HepG2 (cell line): ENCODE results near the gene E2F1. TPM values are rescaled to one million over a fixed set of nuclear protein-coding genes. Genes with fewer than 3 reads are reported as not detected.

ENCODE experiments used
- CEBPG ChIP-seq: IDR thresholded peaks from 2 replicates; pipeline ENCODE4 v1.6.1; 2016
- ETS1 ChIP-seq: sonication (generic); formaldehyde crosslinking; IDR thresholded peaks from 2 replicates; pipeline ENCODE4 v1.4.0; 2020; ENCODE audit warnings: missing genetic modification reagents
- HNF4A ChIP-seq: sonication (generic); formaldehyde crosslinking; IDR thresholded peaks from 2 replicates; pipeline ENCODE4 v1.4.0; 2020; ENCODE audit warnings: missing genetic modification reagents
- HNF4G ChIP-seq, 2 experiments: sonication (generic) in 1 of 2; formaldehyde crosslinking in 1 of 2; IDR thresholded peaks; 2 replicates each; pipeline versions ENCODE4 v1.4.0 to v1.6.1; 2011 to 2020; ENCODE audit warnings: borderline replicate concordance in 2 of 2, low read depth in 2 of 2, mild to moderate bottlenecking in 2 of 2, low read length in 1 of 2, missing genetic modification reagents in 1 of 2, moderate library complexity in 1 of 2
- NR1H2 ChIP-seq: sonication (generic); formaldehyde crosslinking; IDR thresholded peaks from 2 replicates; pipeline ENCODE4 v1.8.1; 2022; ENCODE audit warnings: low read depth, missing genetic modification reagents, borderline replicate concordance
- PCBP1 ChIP-seq: fragments of 200-400 bp; formaldehyde crosslinking; IDR thresholded peaks from 2 replicates; pipeline ENCODE4 v1.6.1; 2017; ENCODE audit warnings: mild to moderate bottlenecking, low read depth, low read length, borderline replicate concordance
- POGK ChIP-seq: sonication (generic); formaldehyde crosslinking; conservative IDR thresholded peaks from 2 replicates; pipeline ENCODE4 v1.8.0; 2022; ENCODE audit warnings: mild to moderate bottlenecking, moderate library complexity, missing genetic modification reagents
- SMAD1 ChIP-seq: sonication (generic); formaldehyde crosslinking; IDR thresholded peaks from 2 replicates; pipeline ENCODE4 v1.4.0; 2020; ENCODE audit warnings: missing genetic modification reagents, low read depth, mild to moderate bottlenecking, borderline replicate concordance
- SNAPC2 ChIP-seq: sonication (generic); formaldehyde crosslinking; IDR thresholded peaks from 2 replicates; pipeline ENCODE4 v1.8.1; 2022; ENCODE audit warnings: mild to moderate bottlenecking, missing genetic modification reagents
- TFDP2 ChIP-seq: sonication (generic); formaldehyde crosslinking; IDR thresholded peaks from 2 replicates; pipeline ENCODE4 v1.4.0; 2020; ENCODE audit warnings: missing genetic modification reagents
- TOE1 ChIP-seq: sonication (generic); formaldehyde crosslinking; IDR thresholded peaks from 2 replicates; pipeline ENCODE4 v1.4.0; 2020; ENCODE audit warnings: mild to moderate bottlenecking, missing genetic modification reagents
- YY1 ChIP-seq: IDR thresholded peaks from 2 replicates; pipeline ENCODE4 v1.6.1; 2011; ENCODE audit warnings: low read length, low read depth, moderate library complexity, mild to moderate bottlenecking; ENCODE audit not compliant: insufficient read depth, insufficient replicate concordance
- ZBTB25 ChIP-seq: IDR thresholded peaks from 2 replicates; pipeline ENCODE4 v1.6.1; 2018; ENCODE audit warnings: missing genetic modification reagents
- ZNF207 ChIP-seq: fragments of 450-650 bp; IDR thresholded peaks from 2 replicates; pipeline ENCODE4 v1.6.1; 2016; ENCODE audit warnings: antibody characterized with exemption, borderline replicate concordance
- ZNF333 ChIP-seq: sonication (generic); formaldehyde crosslinking; IDR thresholded peaks from 2 replicates; pipeline ENCODE4 v1.4.0; 2020; ENCODE audit warnings: mild to moderate bottlenecking, missing genetic modification reagents, borderline replicate concordance
- ZNF747 ChIP-seq: sonication (generic); formaldehyde crosslinking; IDR thresholded peaks from 2 replicates; pipeline ENCODE4 v1.8.1; 2023; ENCODE audit warnings: missing genetic modification reagents, mild to moderate bottlenecking, borderline replicate concordance
- polyA plus RNA-seq, 8 experiments: library from polyadenylated mRNA; depleted of rRNA in 3 of 8; stranded (reverse) in 7 of 8; unstranded in 1 of 8; fragments of >200 nt; fragmentation: Illumina TruSeq in 4 of 8; extraction: Trizol in 4 of 8; gene quantifications; 2 replicates each; pipeline versions ENCODE4 v1.2.1 to v1.2.3, GENCODE V29; 2011 to 2016; ENCODE audit warnings: low read depth in 4 of 8, missing spikeins in 1 of 8, mixed read lengths in 1 of 8; ENCODE audit not compliant: insufficient read depth in 1 of 8
- total RNA-seq, 5 experiments: library from RNA; depleted of rRNA; stranded (reverse); fragments of >200 nt; fragmentation: Illumina TruSeq; extraction: Trizol; gene quantifications; 2 replicates each; pipeline ENCODE4 v1.2.3, GENCODE V29; 2016; ENCODE audit warnings: low read depth in 1 of 5

Gene E2F1
- total and polyA plus RNA-seq, 2 of the 13 experiments (the other 11 are each of a cell fraction or from before 2014, with no cell fraction given) = 25.5 to 39.4 TPM

GRCh38 chr20:33731693-33732165 is 45.5 kb upstream of the E2F1 start, which contains the start of gene ZNF341 (continued):
- TF ChIP-seq ETS1 (CRISPR knock-in tag) (no peak; the same call in 1 of the 2 replicates), ZNF207 (no peak), ZBTB25 (CRISPR knock-in tag) (peak; percentile 98; the same call in 1 of the 2 replicates), SMAD1 (CRISPR knock-in tag) (peak; percentile 4; the same call in 1 of the 2 replicates), ZNF333 (no peak), NR1H2 (CRISPR knock-in tag) (no peak), HNF4G (IDR thresholded peaks at IDR 0.05; ENCODE audit: borderline replicate concordance, low read depth, low read length) (no peak), HNF4G (CRISPR knock-in tag; IDR thresholded peaks at IDR 0.05; ENCODE audit: borderline replicate concordance, low read depth) (no peak), YY1 (peak; percentile 96), TFDP2 (CRISPR knock-in tag) (peak; percentile 62; the same call in 1 of the 2 replicates), PCBP1 (no peak; the same call in 1 of the 2 replicates), TOE1 (no peak), SNAPC2 (CRISPR knock-in tag) (no peak; the same call in 1 of the 2 replicates), HNF4A (CRISPR knock-in tag) (no peak; the same call in 1 of the 2 replicates), CEBPG (CRISPR knock-in tag) (0 out of 2 replicates have a peak, but pooled peaks have one; percentile 35), POGK (CRISPR knock-in tag) (no peak), ZNF747 (CRISPR knock-in tag) (no peak)
